Neural crest cell (in vitro differentiated cells): ENCODE results near the gene CFHR2. TPM values are rescaled to one million over a fixed set of nuclear protein-coding genes. Genes with fewer than 3 reads are reported as not detected.

Source experiments
- DNase-seq: peaks from one replicate; pipeline ENCODE4 v3.0.0; 2021; ENCODE audit warnings: low read depth, mixed read lengths, low spot score
- H3K27ac Mint-ChIP-seq: one replicate; pipeline ENCODE4 v1.8.0; 2021; ENCODE audit warnings: mild to moderate bottlenecking, mixed read lengths; ENCODE audit not compliant: unreplicated experiment
- H3K27me3 Mint-ChIP-seq: 2 replicates; pipeline ENCODE4 v1.8.0; 2021; ENCODE audit warnings: low read depth, mild to moderate bottlenecking, mixed read lengths
- H3K36me3 Mint-ChIP-seq: 2 replicates; pipeline ENCODE4 v1.8.0; 2021; ENCODE audit warnings: low read depth, mild to moderate bottlenecking, mixed read lengths
- H3K4me1 Mint-ChIP-seq: 2 replicates; pipeline ENCODE4 v1.8.0; 2021; ENCODE audit warnings: mixed read lengths
- H3K4me3 Mint-ChIP-seq: one replicate; pipeline ENCODE4 v1.8.0; 2021; ENCODE audit warnings: mild to moderate bottlenecking, mixed read lengths
- H3K9me3 Mint-ChIP-seq: 2 replicates; pipeline ENCODE4 v1.8.0; 2021; ENCODE audit warnings: mixed read lengths
- CTCF ChIP-seq: fragments of 200-600 bp; sonication (generic); conservative IDR thresholded peaks from 2 replicates; pipeline ENCODE4 v1.5.0; 2021; ENCODE audit warnings: antibody characterized with exemption, mild to moderate bottlenecking
- total RNA-seq: library from RNA; stranded (reverse); gene quantifications from 2 replicates; pipeline ENCODE4 v1.2.1, GENCODE V29; 2021

CFHR2 gene
- total RNA-seq, 1 donor from 2014 or later: not detected

GRCh38 chr1:196993916-196994315 is 50.4 kb downstream of the CFHR2 start:
- no peak for TF ChIP-seq CTCF
- no peaks in the 10 kb centered on the region for H3K36me3 Mint-ChIP-seq
- no peak for DNase-seq

GRCh38 chr1:196997423-196997822 is 53.9 kb downstream of the CFHR2 start:
- no peaks in the 10 kb centered on the region for H3K9me3 Mint-ChIP-seq

More at GRCh38 chr1:196993916-196994315, 50.4 kb downstream of the CFHR2 start:
- H3K9me3 Mint-ChIP-seq: no peaks in the 10 kb centered on the region
- H3K27me3 Mint-ChIP-seq: no peaks in the 10 kb centered on the region
- H3K4me1 Mint-ChIP-seq: peaks cover 10% of the 10 kb centered on the region
- H3K27ac Mint-ChIP-seq: no peak overlapping the region
- H3K4me3 Mint-ChIP-seq: no peak overlapping the region

GRCh38 chr1:197001828-197002227 is 58.3 kb downstream of the CFHR2 start:
- no peaks in the 10 kb centered on the region for H3K27me3 Mint-ChIP-seq
- H3K9me3 Mint-ChIP-seq: no peaks in the 10 kb centered on the region
- no peak overlapping the region for H3K27ac Mint-ChIP-seq
- no peak overlapping the region for H3K4me3 Mint-ChIP-seq
- no peak for TF ChIP-seq CTCF
- H3K36me3 Mint-ChIP-seq: no peaks in the 10 kb centered on the region
- no peak for DNase-seq
- H3K4me1 Mint-ChIP-seq: no peaks in the 10 kb centered on the region

More at GRCh38 chr1:196997423-196997822, 53.9 kb downstream of the CFHR2 start:
- no peaks in the 10 kb centered on the region for H3K27me3 Mint-ChIP-seq
- no peaks in the 10 kb centered on the region for H3K36me3 Mint-ChIP-seq
- H3K4me3 Mint-ChIP-seq: no peak overlapping the region
- TF ChIP-seq CTCF: no peak
- H3K27ac Mint-ChIP-seq: no peak overlapping the region
- peaks cover 2% of the 10 kb centered on the region for H3K4me1 Mint-ChIP-seq
- DNase-seq: no peak

- H3K27me3 Mint-ChIP-seq: no peaks in the 10 kb centered on the region
- no peaks in the 10 kb centered on the region for H3K9me3 Mint-ChIP-seq
- no peak for TF ChIP-seq CTCF
- H3K4me1 Mint-ChIP-seq: no peaks in the 10 kb centered on the region
- no peaks in the 10 kb centered on the region for H3K36me3 Mint-ChIP-seq
- no peak overlapping the region for H3K4me3 Mint-ChIP-seq
- DNase-seq: no peak
- no peak overlapping the region for H3K27ac Mint-ChIP-seq
These were observed 59.6 kb downstream of the CFHR2 start for GRCh38 chr1:197003132-197003531.

- peaks cover 2% of the 10 kb centered on the region for H3K9me3 Mint-ChIP-seq
- no peak for TF ChIP-seq CTCF
- no peak overlapping the region for H3K4me3 Mint-ChIP-seq
- no peak for DNase-seq
- H3K27ac Mint-ChIP-seq: no peak overlapping the region
- H3K27me3 Mint-ChIP-seq: no peaks in the 10 kb centered on the region
- H3K36me3 Mint-ChIP-seq: peaks cover 2% of the 10 kb centered on the region
- no peaks in the 10 kb centered on the region for H3K4me1 Mint-ChIP-seq
These were observed 65.3 kb downstream of the CFHR2 start for GRCh38 chr1:197008861-197009260.

Other genes with a start within 250 kb of the CFHR2 start
- 0.82 and 0.86 TPM in 2 replicates for gene CFHR3, start 168.9 kb upstream of the CFHR2 start, total RNA-seq
- 0.56 TPM in 1 of 2 replicates, not detected in the other for gene CFHR1, start 124.0 kb upstream of the CFHR2 start, total RNA-seq
- not detected in 2 replicates for gene CFHR4, start 55.7 kb upstream of the CFHR2 start, total RNA-seq
- gene CFHR5, start 33.8 kb downstream of the CFHR2 start, total RNA-seq: not detected in 2 replicates
- gene F13B, start 123.5 kb downstream of the CFHR2 start, total RNA-seq: not detected in 2 replicates
- 53.3 and 57.6 TPM in 2 replicates for gene ASPM, start 202.9 kb downstream of the CFHR2 start, total RNA-seq